Measurements from ENCODE around the gene OR10AG1. TPM values are rescaled to one million over a fixed set of nuclear protein-coding genes. Genes with fewer than 3 reads are reported as not detected.

Gene OR10AG1
- total RNA-seq, 1 donor from 2014 or later: not detected

GRCh38 chr11:55967914-55968313 is 1.8 kb downstream of the OR10AG1 start:
- H3K27ac Mint-ChIP-seq: no peak overlapping the region
- no peak overlapping the region for H3K4me3 Mint-ChIP-seq
- no peaks in the 10 kb centered on the region for H3K27me3 Mint-ChIP-seq
- no peaks in the 10 kb centered on the region for H3K9me3 Mint-ChIP-seq
- TF ChIP-seq CTCF (conservative IDR thresholded peaks at IDR 0.05): no peak
- DNase-seq (ENCODE audit: extremely low spot score, unreplicated experiment): no peak
- no peaks in the 10 kb centered on the region for H3K4me1 Mint-ChIP-seq (ENCODE audit: unreplicated experiment)
- H3K36me3 Mint-ChIP-seq: no peaks in the 10 kb centered on the region

DNA sequence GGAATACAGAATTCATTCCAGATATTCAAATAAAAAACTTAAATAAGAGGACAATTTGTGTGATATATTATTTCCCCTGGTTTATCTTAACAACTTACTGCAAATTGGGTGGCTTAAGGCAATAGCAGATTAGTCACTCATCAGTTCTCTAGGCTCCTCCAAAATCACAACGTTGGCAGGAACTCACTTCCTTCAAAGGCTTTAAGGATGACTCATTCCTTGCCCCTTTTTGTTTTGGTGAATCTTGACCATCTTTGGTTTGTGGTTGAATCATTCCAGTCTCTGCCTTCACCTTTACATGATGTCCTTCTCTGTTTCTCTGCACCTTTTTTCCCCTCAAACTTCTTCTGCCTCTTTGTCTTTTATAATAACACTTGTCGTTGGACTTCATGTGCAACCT is 3.4 kb downstream of the OR10AG1 start:
- Mint-ChIP-seq H3K9me3 (no peaks in the 10 kb centered on the region), H3K4me1 (ENCODE audit: unreplicated experiment) (no peaks in the 10 kb centered on the region), H3K27ac (no peak overlapping the region), H3K36me3 (no peaks in the 10 kb centered on the region), H3K4me3 (no peak overlapping the region), H3K27me3 (no peaks in the 10 kb centered on the region)
- DNase-seq (ENCODE audit: extremely low spot score, unreplicated experiment): no peak
- no peak for TF ChIP-seq CTCF (conservative IDR thresholded peaks at IDR 0.05)

DNA sequence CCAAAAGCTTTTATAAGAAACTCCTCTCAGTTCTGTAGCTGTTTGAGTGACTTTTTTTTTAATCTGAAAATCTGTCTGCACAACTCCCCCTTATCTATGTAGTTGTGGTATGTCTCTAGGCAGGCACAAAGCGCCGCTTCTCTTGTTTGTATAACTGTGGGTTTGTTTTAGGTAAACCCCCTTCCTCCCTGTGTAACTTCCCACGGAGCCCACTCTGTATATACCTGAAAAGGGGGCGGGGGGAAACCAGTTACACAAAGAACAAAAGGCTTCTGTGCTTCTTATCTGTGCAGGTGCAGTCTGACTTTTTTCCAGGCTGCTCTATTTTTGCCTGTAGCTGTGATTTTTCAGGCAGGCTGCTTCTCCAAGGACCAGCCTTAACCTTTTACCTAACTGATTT is 13.2 kb downstream of the OR10AG1 start:
- Mint-ChIP-seq H3K4me3 (no peak overlapping the region), H3K4me1 (ENCODE audit: unreplicated experiment) (no peaks in the 10 kb centered on the region), H3K9me3 (no peaks in the 10 kb centered on the region), H3K27me3 (no peaks in the 10 kb centered on the region), H3K36me3 (no peaks in the 10 kb centered on the region), H3K27ac (no peak overlapping the region)
- DNase-seq (ENCODE audit: extremely low spot score, unreplicated experiment): no peak
- no peak for TF ChIP-seq CTCF (conservative IDR thresholded peaks at IDR 0.05)

GRCh38 chr11:55949330-55949729 is 20.4 kb downstream of the OR10AG1 start:
- H3K9me3 Mint-ChIP-seq: no peaks in the 10 kb centered on the region
- H3K27me3 Mint-ChIP-seq: no peaks in the 10 kb centered on the region
- H3K4me3 Mint-ChIP-seq: no peak overlapping the region
- no peak for TF ChIP-seq CTCF (conservative IDR thresholded peaks at IDR 0.05)
- no peak for DNase-seq (ENCODE audit: extremely low spot score, unreplicated experiment)
- H3K4me1 Mint-ChIP-seq (ENCODE audit: unreplicated experiment): no peaks in the 10 kb centered on the region
- H3K27ac Mint-ChIP-seq: no peak overlapping the region
- H3K36me3 Mint-ChIP-seq: no peaks in the 10 kb centered on the region

- H3K36me3 Mint-ChIP-seq: no peaks in the 10 kb centered on the region
- H3K27ac Mint-ChIP-seq: no peak overlapping the region
- no peak for DNase-seq (ENCODE audit: extremely low spot score, unreplicated experiment)
- no peaks in the 10 kb centered on the region for H3K4me1 Mint-ChIP-seq (ENCODE audit: unreplicated experiment)
- no peaks in the 10 kb centered on the region for H3K27me3 Mint-ChIP-seq
- peak; percentile 83 for TF ChIP-seq CTCF (conservative IDR thresholded peaks at IDR 0.05)
- no peak overlapping the region for H3K4me3 Mint-ChIP-seq
- H3K9me3 Mint-ChIP-seq: no peaks in the 10 kb centered on the region
Observed at GRCh38 chr11:55942785-55943392, 26.9 kb downstream of the OR10AG1 start.

- Mint-ChIP-seq H3K36me3 (no peaks in the 10 kb centered on the region), H3K4me3 (no peak within 1 kb of the TSS), H3K27me3 (no peaks in the 10 kb centered on the region), H3K4me1 (ENCODE audit: unreplicated experiment) (no peaks in the 10 kb centered on the region), H3K9me3 (no peaks in the 10 kb centered on the region), H3K27ac (no peak within 1 kb of the TSS)
- no peak for DNase-seq (ENCODE audit: extremely low spot score, unreplicated experiment)
- TF ChIP-seq CTCF (conservative IDR thresholded peaks at IDR 0.05): no peak
Observed at GRCh38 chr11:55936300-55936699, 33.4 kb downstream of the OR10AG1 start, which contains the start of gene OR5I1. Gene OR5I1, minus strand, starts transcription at chr11:55936400. Its CDS starts 0 bp downstream, at chr11:55936400.
